Astrocyte (in vitro differentiated cells and primary cell): ENCODE results near the gene TNNC2.

Source experiments
- EZH2 ChIP-seq: IDR thresholded peaks from 2 replicates; pipeline ENCODE4 v1.6.1; 2012; ENCODE audit warnings: mild to moderate bottlenecking, low read length, inconsistent platforms; ENCODE audit not compliant: insufficient read depth
- TF ChIP-seq, protein P1 (sequence below): IDR thresholded peaks from 2 replicates; pipeline ENCODE4 v1.5.1; 2011; ENCODE audit warnings: low read depth, mild to moderate bottlenecking, inconsistent platforms, low read length, moderate library complexity; ENCODE audit not compliant: insufficient read depth

DNA sequence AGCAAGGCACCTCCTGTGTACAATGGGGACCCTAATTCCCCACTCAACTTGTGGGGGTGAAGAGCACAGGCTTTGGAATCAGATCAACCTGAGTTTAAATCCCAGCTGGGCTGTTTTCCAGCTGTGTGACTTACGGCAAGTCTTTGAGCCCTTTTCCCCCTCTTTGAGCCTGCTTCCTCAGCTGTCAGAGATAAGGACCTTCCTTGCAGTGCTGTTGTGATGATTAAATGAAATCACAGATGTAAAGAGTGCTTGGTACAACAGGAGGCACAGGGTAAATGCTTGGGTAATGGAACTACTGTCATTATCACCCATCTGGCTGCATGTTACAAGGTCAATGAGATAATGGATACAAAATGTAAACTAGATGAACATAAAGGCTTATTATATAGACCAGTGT, 9.7 kb upstream of the TNNC2 start:
- TF ChIP-seq, protein P1, sequence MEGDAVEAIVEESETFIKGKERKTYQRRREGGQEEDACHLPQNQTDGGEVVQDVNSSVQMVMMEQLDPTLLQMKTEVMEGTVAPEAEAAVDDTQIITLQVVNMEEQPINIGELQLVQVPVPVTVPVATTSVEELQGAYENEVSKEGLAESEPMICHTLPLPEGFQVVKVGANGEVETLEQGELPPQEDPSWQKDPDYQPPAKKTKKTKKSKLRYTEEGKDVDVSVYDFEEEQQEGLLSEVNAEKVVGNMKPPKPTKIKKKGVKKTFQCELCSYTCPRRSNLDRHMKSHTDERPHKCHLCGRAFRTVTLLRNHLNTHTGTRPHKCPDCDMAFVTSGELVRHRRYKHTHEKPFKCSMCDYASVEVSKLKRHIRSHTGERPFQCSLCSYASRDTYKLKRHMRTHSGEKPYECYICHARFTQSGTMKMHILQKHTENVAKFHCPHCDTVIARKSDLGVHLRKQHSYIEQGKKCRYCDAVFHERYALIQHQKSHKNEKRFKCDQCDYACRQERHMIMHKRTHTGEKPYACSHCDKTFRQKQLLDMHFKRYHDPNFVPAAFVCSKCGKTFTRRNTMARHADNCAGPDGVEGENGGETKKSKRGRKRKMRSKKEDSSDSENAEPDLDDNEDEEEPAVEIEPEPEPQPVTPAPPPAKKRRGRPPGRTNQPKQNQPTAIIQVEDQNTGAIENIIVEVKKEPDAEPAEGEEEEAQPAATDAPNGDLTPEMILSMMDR: no peak
- no peak for TF ChIP-seq EZH2
